ENCODE measurements around the gene TLE7.

DNA sequence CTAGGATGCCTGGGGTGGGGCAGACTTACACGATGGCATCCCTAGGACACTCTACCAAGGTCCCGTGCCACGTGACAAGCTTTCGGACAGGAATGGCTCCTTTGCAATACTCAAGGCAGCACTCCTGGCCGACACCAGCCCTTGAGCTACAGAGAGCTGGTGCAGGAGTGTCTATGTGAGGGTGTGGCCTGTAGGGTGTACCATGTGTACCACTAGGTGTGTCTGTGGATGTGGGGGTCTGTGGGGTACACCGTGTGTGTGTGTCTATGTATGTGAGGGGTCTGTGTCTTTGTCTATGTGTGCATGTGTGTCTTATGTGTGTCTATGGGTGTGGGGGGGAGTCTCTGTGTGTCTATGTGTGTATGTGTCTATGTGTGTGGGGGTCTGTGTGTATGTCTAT lies 1.9 kb upstream of the TLE7 start:
- TF ChIP-seq POLR2A (IDR thresholded peaks at IDR 0.05), result no peak
- TF ChIP-seq, protein P1, sequence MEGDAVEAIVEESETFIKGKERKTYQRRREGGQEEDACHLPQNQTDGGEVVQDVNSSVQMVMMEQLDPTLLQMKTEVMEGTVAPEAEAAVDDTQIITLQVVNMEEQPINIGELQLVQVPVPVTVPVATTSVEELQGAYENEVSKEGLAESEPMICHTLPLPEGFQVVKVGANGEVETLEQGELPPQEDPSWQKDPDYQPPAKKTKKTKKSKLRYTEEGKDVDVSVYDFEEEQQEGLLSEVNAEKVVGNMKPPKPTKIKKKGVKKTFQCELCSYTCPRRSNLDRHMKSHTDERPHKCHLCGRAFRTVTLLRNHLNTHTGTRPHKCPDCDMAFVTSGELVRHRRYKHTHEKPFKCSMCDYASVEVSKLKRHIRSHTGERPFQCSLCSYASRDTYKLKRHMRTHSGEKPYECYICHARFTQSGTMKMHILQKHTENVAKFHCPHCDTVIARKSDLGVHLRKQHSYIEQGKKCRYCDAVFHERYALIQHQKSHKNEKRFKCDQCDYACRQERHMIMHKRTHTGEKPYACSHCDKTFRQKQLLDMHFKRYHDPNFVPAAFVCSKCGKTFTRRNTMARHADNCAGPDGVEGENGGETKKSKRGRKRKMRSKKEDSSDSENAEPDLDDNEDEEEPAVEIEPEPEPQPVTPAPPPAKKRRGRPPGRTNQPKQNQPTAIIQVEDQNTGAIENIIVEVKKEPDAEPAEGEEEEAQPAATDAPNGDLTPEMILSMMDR (IDR thresholded peaks at IDR 0.05), result no peak

All from uterus (tissue), 2 donors.